ENCODE measurements around the gene MYBPH. TPM values are rescaled to one million over a fixed set of nuclear protein-coding genes. Genes with fewer than 3 reads are reported as not detected.

The MYBPH gene
- total RNA-seq, 6 experiments from 2014 or later = not detected

- TF ChIP-seq CTCF (IDR thresholded peaks at IDR 0.05) = no peak
- Mint-ChIP-seq H3K4me1 (ENCODE audit: low read depth) (peaks cover 50% of the 10 kb centered on the region), H3K27ac (no peak overlapping the region), H3K27me3 (ENCODE audit: insufficient read depth) (peaks cover 6% of the 10 kb centered on the region), H3K4me3 (no peak overlapping the region), H3K9me3 (no peaks in the 10 kb centered on the region), H3K36me3 (ENCODE audit: low read depth) (no peaks in the 10 kb centered on the region)
- DNase-seq = no peak
Measured at GRCh38 chr1:203149188-203149840, 26.3 kb downstream of the MYBPH start.

- Mint-ChIP-seq H3K4me3 (no peak overlapping the region), H3K4me1 (ENCODE audit: low read depth) (peaks cover 46% of the 10 kb centered on the region), H3K27ac (no peak overlapping the region), H3K9me3 (no peaks in the 10 kb centered on the region), H3K36me3 (ENCODE audit: low read depth) (no peaks in the 10 kb centered on the region), H3K27me3 (ENCODE audit: insufficient read depth) (peaks cover 6% of the 10 kb centered on the region)
- TF ChIP-seq CTCF (IDR thresholded peaks at IDR 0.05) = no peak
- DNase-seq = no peak
Measured at GRCh38 chr1:203148579-203148978, 27.0 kb downstream of the MYBPH start.

- Mint-ChIP-seq H3K27ac (no peak overlapping the region), H3K27me3 (ENCODE audit: insufficient read depth) (peaks cover 6% of the 10 kb centered on the region), H3K4me1 (ENCODE audit: low read depth) (peaks cover 42% of the 10 kb centered on the region), H3K4me3 (no peak overlapping the region), H3K36me3 (ENCODE audit: low read depth) (no peaks in the 10 kb centered on the region), H3K9me3 (no peaks in the 10 kb centered on the region)
- peak; percentile 68 for TF ChIP-seq CTCF (IDR thresholded peaks at IDR 0.05)
- DNase-seq = no peak
Measured at GRCh38 chr1:203148127-203148526, 27.5 kb downstream of the MYBPH start.

GRCh38 chr1:203147376-203147775, 28.2 kb downstream of the MYBPH start:
- no peak for TF ChIP-seq CTCF (IDR thresholded peaks at IDR 0.05)
- Mint-ChIP-seq H3K27me3 (ENCODE audit: insufficient read depth) (peaks cover 6% of the 10 kb centered on the region), H3K4me1 (ENCODE audit: low read depth) (peaks cover 34% of the 10 kb centered on the region), H3K36me3 (ENCODE audit: low read depth) (no peaks in the 10 kb centered on the region), H3K9me3 (no peaks in the 10 kb centered on the region), H3K4me3 (no peak overlapping the region), H3K27ac (no peak overlapping the region)
- DNase-seq = no peak

GRCh38 chr1:203146537-203146936, 29.1 kb downstream of the MYBPH start:
- Mint-ChIP-seq H3K4me3 (no peak overlapping the region), H3K27ac (no peak overlapping the region), H3K27me3 (ENCODE audit: insufficient read depth) (peaks cover 6% of the 10 kb centered on the region), H3K4me1 (ENCODE audit: low read depth) (peaks cover 26% of the 10 kb centered on the region; the same call in 1 of the 2 replicates), H3K36me3 (ENCODE audit: low read depth) (no peaks in the 10 kb centered on the region), H3K9me3 (no peaks in the 10 kb centered on the region)
- DNase-seq = no peak
- TF ChIP-seq CTCF (IDR thresholded peaks at IDR 0.05) = no peak
